ENCODE results near the gene C4orf17.
"Not testable (repeated sequence)": the region's sequence is repeated elsewhere in the genome, so short reads cannot be mapped to it uniquely, and the experiment has no call there.

C4orf17 gene

GRCh38 chr4:99507349-99507748 is 3.5 kb upstream of the C4orf17 start:
- no peak for TF ChIP-seq CTCF (IDR thresholded peaks at IDR 0.05; ENCODE audit: low read depth, low read length)
- no peak overlapping the region for H3K4me3 ChIP-seq (ENCODE audit: low read depth, low read length)

DNA sequence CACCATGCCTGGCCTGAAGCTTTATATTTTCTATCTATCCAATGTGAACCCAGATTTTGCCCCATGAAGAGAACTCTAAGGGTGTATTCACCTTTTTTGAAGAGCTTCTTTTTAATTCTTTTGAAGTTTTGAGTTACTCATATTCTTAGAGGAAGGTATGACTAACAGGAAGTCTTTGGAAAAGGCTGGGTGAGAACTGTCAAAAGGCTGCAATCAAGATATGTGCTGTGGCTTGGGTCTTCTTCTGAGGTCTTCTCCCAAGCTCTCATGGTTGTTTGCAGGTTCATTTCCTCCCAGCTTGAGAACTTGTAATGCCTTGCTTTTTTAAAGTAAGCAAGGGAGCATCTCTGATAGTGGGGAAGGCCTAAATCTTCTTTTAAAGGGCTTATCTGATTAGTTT is 3.1 kb upstream of the C4orf17 start:
- no peak for TF ChIP-seq CTCF (IDR thresholded peaks at IDR 0.05; ENCODE audit: low read depth, low read length)
- no peak overlapping the region for H3K4me3 ChIP-seq (ENCODE audit: low read depth, low read length)

GRCh38 chr4:99518601-99519295 is 7.9 kb downstream of the C4orf17 start:
- H3K4me3 ChIP-seq (ENCODE audit: low read depth, low read length), result no peak overlapping the region
- no peak for TF ChIP-seq CTCF (IDR thresholded peaks at IDR 0.05; ENCODE audit: low read depth, low read length)

- H3K4me3 ChIP-seq (ENCODE audit: low read depth, low read length), result no peak overlapping the region
- TF ChIP-seq CTCF (IDR thresholded peaks at IDR 0.05; ENCODE audit: low read depth, low read length), result no peak
Measured at GRCh38 chr4:99529228-99529627, 18.4 kb downstream of the C4orf17 start.

DNA sequence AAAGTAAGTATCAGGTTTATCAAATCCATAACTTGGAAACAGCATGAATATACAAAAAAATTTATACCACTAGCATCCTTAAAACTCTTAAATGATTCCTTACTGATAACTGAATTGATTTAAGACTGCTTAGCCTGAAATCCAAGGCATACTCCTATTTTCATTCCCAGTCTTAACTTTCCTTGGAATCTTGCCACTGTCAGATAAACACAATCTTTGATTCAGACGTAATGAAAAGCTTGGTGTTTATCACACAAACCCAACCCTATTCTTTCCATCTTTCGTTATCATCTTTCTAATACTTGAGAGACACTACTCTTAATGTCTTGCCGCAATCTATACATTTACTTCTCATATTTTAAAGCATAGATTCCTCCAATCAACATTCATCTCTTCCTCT is 19.1 kb downstream of the C4orf17 start:
- TF ChIP-seq CTCF (IDR thresholded peaks at IDR 0.05; ENCODE audit: low read depth, low read length), result no peak
- H3K4me3 ChIP-seq (ENCODE audit: low read depth, low read length), result no peak overlapping the region

DNA sequence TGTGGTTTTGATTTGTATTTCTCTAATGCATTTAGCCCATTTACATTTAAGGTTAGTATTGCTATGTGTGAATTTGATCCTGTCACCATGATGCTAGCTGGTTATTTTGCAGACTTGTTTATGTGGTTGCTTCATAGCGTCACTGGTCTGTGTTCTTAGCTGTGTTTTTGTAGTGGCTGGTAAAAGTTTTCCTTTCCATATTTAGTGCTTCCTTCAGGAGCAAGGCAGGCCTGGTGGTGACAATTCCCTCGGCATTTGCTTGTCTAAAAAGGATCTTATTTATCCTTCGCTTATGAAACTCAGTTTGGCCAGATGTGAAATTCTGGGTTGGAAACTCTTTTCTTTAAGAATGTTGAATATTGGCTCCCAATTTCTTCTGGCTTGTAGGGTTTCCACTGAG is 23.9 kb downstream of the C4orf17 start:
- H3K4me3 ChIP-seq (ENCODE audit: low read depth, low read length), result not testable (repeated sequence)

- TF ChIP-seq CTCF (IDR thresholded peaks at IDR 0.05; ENCODE audit: low read depth, low read length), result no peak
- no peak overlapping the region for H3K4me3 ChIP-seq (ENCODE audit: low read depth, low read length)
Measured at GRCh38 chr4:99536271-99536670, 25.4 kb downstream of the C4orf17 start.

DNA sequence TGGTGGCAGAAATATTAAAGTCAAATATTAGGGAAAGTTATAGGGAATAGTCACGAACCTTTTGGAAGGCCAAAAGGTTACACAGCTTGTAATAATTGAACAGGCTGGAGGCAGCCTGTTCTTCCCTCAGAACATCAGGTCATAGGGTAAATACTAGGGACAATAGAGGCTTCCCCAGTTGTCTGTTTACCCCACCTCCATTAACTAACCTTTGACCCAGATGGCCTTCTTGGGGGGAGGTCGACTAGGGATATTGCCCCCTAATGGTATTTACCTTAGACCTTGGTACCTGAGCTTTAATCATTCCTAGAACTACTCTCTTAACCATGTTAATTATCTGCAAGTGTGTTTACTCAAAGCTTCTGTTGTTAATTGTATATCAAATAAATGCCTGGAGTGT is 26.0 kb downstream of the C4orf17 start:
- H3K4me3 ChIP-seq (ENCODE audit: low read depth, low read length), result no peak overlapping the region
- no peak for TF ChIP-seq CTCF (IDR thresholded peaks at IDR 0.05; ENCODE audit: low read depth, low read length)

Measured in WI38 (cell line).